Activated B cell treated with CpG ODN at 0.5 μM for 24 hours (primary cell): ENCODE measurements around the gene DISC1. TPM values are rescaled to one million over a fixed set of nuclear protein-coding genes. Genes with fewer than 3 reads are reported as not detected.
A peak's percentile ranks its signal among the peaks of the same experiment; 100 is the strongest.

ENCODE experiments used
- ATAC-seq: fragments of 200-7000 bp; cut with Tn5 transposase; one replicate; pipeline ENCODE4 v1.10.0; 2021; ENCODE audit warnings: low read depth, mild to moderate bottlenecking, moderate library complexity
- CTCF ChIA-PET: fragments of 350-600 bp; sonication (Branson Sonifier 250); formaldehyde crosslinking; loops from one replicate; lab custom pipeline; 2021; ENCODE audit warnings: antibody characterized with exemption; lab: Charles Lee
- POLR2A ChIA-PET: fragments of 350-600 bp; sonication (Branson Sonifier 250); formaldehyde crosslinking; loops from one replicate; lab custom pipeline; 2021; ENCODE audit warnings: antibody characterized with exemption; lab: Charles Lee
- DNase-seq: peaks from one replicate; pipeline ENCODE4 v3.0.0; 2022
- H3K27ac Mint-ChIP-seq: one replicate; pipeline ENCODE4 v1.8.0; 2020; ENCODE audit warnings: mixed read lengths
- H3K27me3 Mint-ChIP-seq: one replicate; pipeline ENCODE4 v1.8.0; 2021; ENCODE audit warnings: mixed read lengths
- H3K36me3 Mint-ChIP-seq: one replicate; pipeline ENCODE4 v1.8.0; 2021; ENCODE audit warnings: low read depth, mixed read lengths
- H3K4me1 Mint-ChIP-seq: one replicate; pipeline ENCODE4 v1.8.0; 2021; ENCODE audit warnings: mixed read lengths
- H3K4me3 Mint-ChIP-seq: one replicate; pipeline ENCODE4 v1.8.0; 2020; ENCODE audit warnings: mild to moderate bottlenecking, mixed read lengths
- H3K9me3 Mint-ChIP-seq: one replicate; pipeline ENCODE4 v1.8.0; 2020; ENCODE audit warnings: mixed read lengths
- intact Hi-C: fragments of 100-400 bp; cut with micrococcal nuclease; formaldehyde crosslinking; loops from one replicate; pipeline ENCODE4 v1.15.1; 2024
- total RNA-seq: library from RNA; stranded (reverse); gene quantifications from 2 replicates; pipeline ENCODE4 v1.2.3, GENCODE V29; 2022
- TF ChIP-seq, protein P1 (sequence below): fragments of 200-600 bp; IDR thresholded peaks from one replicate; pipeline ENCODE4 v1.8.0; 2022; ENCODE audit warnings: antibody characterized with exemption, mild to moderate bottlenecking

DISC1 gene
- total RNA-seq, 1 donor from 2014 or later = 2.4 TPM

DNA sequence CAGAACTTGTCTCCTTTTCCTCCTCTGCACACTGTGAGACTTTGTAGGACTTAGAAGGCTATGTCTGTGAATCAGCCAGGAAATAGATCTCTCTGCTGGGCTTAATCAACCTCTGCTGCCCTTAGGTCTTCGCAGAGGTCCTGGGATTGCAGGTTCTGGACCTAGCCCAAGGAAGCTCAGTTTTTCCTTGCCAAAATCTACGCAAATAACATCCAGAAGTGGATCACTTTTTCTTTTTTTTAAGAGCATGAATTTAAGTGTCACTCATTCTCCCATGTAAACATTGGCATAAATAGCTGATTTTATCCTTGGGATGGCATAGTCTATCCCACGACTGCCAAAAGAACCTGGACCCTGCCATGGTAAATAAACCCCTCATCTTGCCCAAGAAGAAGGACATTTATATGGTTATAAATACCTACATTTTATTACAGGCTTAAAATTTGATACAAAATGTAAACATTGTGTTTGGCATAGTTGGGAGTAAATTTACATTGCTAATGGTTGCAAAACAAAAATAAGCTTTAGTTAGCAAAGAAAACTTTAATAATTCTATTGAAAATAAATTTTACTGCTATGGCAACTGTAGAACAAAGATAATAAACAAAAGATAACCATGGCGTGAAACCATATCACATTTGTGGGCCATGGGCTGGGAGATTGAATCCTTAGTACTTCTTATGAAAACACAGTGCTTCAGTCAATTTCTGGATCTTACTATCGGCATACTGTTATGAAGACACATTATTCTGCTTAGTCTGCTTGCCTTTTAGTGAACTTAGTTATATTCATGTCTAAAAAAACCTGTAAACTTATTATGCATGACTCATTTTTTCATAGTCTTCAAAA, 24.5 kb upstream of the DISC1 start:
- Mint-ChIP-seq H3K36me3 (no peaks in the 10 kb centered on the region), H3K4me3 (no peak overlapping the region), H3K9me3 (no peaks in the 10 kb centered on the region), H3K27ac (no peak overlapping the region), H3K27me3 (no peaks in the 10 kb centered on the region), H3K4me1 (peaks cover 7% of the 10 kb centered on the region)
- ATAC-seq (no peak), DNase-seq (no peak)
- ChIA-PET POLR2A (interaction anchor here (1.5 kb wide), 1 partner anchor 264 kb away, joined by 3 read pairs; the partner anchor contains the start of genes EXOC8 and SPRTN), CTCF (interaction anchor here (1.4 to 4.4 kb wide), 2 partner anchors 11 to 242 kb away, joined by 4 to 51 read pairs; no protein-coding TSS in a partner anchor)
- intact Hi-C loops = no loop called here
- TF ChIP-seq, protein P1, sequence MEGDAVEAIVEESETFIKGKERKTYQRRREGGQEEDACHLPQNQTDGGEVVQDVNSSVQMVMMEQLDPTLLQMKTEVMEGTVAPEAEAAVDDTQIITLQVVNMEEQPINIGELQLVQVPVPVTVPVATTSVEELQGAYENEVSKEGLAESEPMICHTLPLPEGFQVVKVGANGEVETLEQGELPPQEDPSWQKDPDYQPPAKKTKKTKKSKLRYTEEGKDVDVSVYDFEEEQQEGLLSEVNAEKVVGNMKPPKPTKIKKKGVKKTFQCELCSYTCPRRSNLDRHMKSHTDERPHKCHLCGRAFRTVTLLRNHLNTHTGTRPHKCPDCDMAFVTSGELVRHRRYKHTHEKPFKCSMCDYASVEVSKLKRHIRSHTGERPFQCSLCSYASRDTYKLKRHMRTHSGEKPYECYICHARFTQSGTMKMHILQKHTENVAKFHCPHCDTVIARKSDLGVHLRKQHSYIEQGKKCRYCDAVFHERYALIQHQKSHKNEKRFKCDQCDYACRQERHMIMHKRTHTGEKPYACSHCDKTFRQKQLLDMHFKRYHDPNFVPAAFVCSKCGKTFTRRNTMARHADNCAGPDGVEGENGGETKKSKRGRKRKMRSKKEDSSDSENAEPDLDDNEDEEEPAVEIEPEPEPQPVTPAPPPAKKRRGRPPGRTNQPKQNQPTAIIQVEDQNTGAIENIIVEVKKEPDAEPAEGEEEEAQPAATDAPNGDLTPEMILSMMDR = no peak

DNA sequence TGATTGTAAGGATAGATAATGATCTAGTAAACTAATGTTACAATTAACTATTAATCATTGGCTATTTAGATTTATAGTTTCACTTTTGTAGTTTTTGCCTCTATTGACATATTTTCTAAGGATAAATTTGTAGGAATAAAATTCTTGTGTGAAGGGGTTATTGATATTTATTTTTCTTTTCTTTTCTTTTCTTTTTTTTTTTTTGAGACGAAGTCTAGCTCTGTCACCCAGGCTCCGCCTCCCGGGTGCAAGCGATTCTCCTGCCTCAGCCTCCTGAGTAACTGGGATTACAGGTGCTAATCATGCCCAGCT, 24.0 kb upstream of the DISC1 start:
- POLR2A ChIA-PET = interaction anchor here (1.5 kb wide), 1 partner anchor 265 kb away, joined by 3 read pairs; the partner anchor contains the start of genes EXOC8 and SPRTN
- Mint-ChIP-seq H3K27me3 (peaks cover 2% of the 10 kb centered on the region), H3K4me3 (no peak overlapping the region), H3K36me3 (no peaks in the 10 kb centered on the region), H3K9me3 (no peaks in the 10 kb centered on the region), H3K27ac (no peak overlapping the region), H3K4me1 (peaks cover 13% of the 10 kb centered on the region)
- no peak for DNase-seq
- CTCF ChIA-PET = interaction anchor here (4.4 kb wide), 1 partner anchor 242 kb away, joined by 51 read pairs; no protein-coding TSS in a partner anchor
- intact Hi-C loops = no loop called here
- TF ChIP-seq, protein P1 = no peak
- no peak for ATAC-seq

DNA sequence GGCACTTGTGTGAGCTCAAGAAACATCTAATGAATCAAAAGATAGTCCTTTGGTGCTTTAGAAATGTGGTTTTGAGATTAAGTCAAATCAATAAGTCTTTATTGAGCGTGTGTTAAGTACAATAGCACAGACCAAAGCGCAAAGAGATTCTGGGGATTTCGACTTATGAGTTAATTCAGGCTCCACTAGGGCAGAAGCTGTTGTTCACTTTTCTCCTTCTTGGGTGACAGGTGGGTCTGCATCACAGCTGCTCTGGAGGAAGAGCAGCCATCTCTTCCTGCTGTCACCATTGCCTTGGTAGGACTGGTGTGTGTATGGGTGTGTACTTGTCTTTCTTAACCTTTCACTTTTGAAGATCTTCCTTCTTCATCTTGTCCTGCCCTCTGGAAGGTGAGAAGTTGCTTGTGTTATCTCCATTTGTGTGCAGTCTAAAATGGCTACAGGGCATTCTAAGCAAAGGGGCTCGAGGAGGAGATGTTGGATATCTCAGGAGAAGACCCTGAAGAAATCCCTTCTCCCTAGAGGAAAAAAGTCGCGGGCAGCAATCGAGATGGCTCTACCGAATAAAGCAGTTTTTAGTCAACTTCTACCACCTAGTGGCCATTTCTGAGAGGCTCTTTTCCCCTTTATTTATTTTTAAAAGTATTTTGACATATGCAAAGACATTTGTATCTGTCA, 22.9 kb upstream of the DISC1 start:
- intact Hi-C loops = loop anchor here (1.0 kb wide), 3 partner anchors 9 to 288 kb away; no protein-coding TSS in a partner anchor
- POLR2A ChIA-PET = interaction anchor here (0.6 to 1.5 kb wide), 4 partner anchors 23 to 283 kb away, joined by 3 to 8 read pairs (median 4); partner anchors contain the start of genes EXOC8 and SPRTN
- TF ChIP-seq, protein P1 = no peak
- peak; percentile 77 for ATAC-seq
- Mint-ChIP-seq H3K27ac (peak overlapping the region; percentile 69), H3K36me3 (no peaks in the 10 kb centered on the region), H3K4me3 (peak overlapping the region; percentile 89), H3K4me1 (peaks cover 16% of the 10 kb centered on the region), H3K27me3 (peaks cover 4% of the 10 kb centered on the region), H3K9me3 (no peaks in the 10 kb centered on the region)
- CTCF ChIA-PET = interaction anchor here (1.0 to 4.4 kb wide), 2 partner anchors 244 to 249 kb away, joined by 3 to 51 read pairs; no protein-coding TSS in a partner anchor
- DNase-seq = no peak

DNA sequence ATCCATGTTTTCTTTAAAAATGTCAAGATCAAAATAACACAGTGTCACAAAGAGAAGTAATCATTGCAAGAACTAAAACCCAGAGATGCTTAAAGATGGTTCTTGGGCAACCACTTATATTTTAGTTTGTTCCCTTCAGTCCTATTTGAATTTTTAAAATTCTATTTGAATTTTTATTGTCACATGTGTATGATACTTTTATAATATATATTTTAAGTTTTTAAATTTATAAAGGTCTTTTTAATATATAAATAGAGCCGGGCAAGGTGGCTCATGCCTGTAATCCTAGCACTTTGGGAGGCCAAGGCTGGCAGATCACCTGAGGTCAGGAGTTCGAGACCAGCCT, 22.3 kb upstream of the DISC1 start:
- intact Hi-C loops = loop anchor here (1.0 kb wide), 3 partner anchors 8 to 289 kb away; no protein-coding TSS in a partner anchor
- Mint-ChIP-seq H3K27me3 (peaks cover 4% of the 10 kb centered on the region), H3K4me1 (peaks cover 16% of the 10 kb centered on the region), H3K27ac (no peak overlapping the region), H3K36me3 (no peaks in the 10 kb centered on the region), H3K9me3 (no peaks in the 10 kb centered on the region), H3K4me3 (no peak overlapping the region)
- TF ChIP-seq, protein P1 = no peak
- ATAC-seq (no peak), DNase-seq (no peak)
- ChIA-PET POLR2A (interaction anchor here (0.6 to 0.9 kb wide), 2 partner anchors 23 to 284 kb away, joined by 4 to 8 read pairs; no protein-coding TSS in a partner anchor), CTCF (interaction anchor here (1.0 to 4.4 kb wide), 2 partner anchors 244 to 249 kb away, joined by 3 to 51 read pairs; no protein-coding TSS in a partner anchor)
